Hepatocyte (in vitro differentiated cells): ENCODE results near the gene IKZF1.

Source experiments
- CTCF ChIP-seq: fragments of 200-600 bp; sonication (generic); IDR thresholded peaks from 2 replicates; pipeline ENCODE4 v1.5.1; 2016; ENCODE audit warnings: antibody characterized with exemption, mild to moderate bottlenecking; ENCODE audit not compliant: poor library complexity
- EZH2 ChIP-seq: fragments of 200-600 bp; sonication (generic); IDR thresholded peaks from 2 replicates; pipeline ENCODE4 v1.6.1; 2016; ENCODE audit warnings: antibody characterized with exemption, mild to moderate bottlenecking, borderline replicate concordance
- EZH2phosphoT487 ChIP-seq: fragments of 200-600 bp; sonication (generic); IDR thresholded peaks from one replicate; pipeline ENCODE4 v1.6.1; 2018; ENCODE audit warnings: antibody characterized with exemption, mild to moderate bottlenecking, low read depth, moderate library complexity; ENCODE audit not compliant: unreplicated experiment, severe bottlenecking

DNA sequence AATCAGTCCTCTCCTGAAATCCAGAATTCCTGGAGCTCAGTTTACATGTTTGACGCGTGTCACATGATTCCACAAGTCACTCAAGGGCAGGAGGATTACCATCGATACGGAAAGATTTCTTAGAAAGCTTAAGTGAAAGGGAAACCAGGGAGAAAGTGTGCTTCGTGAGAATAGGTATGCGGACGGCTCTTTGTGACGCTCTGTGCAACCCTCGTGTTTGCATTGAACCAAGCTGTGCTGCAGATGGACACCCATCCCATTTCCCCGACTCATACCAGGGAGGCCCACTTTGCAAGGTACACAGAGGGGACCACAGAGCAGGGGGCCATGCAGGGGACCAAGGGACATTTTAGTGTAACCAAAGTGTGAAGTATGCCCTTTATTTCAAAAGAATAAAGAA, 43.2 kb downstream of the IKZF1 start:
- TF ChIP-seq CTCF = no peak
- no peak for TF ChIP-seq EZH2
- no peak for TF ChIP-seq EZH2phosphoT487
